A549 (cell line): ENCODE data around the gene PTRHD1.

Experiments used
- BCL3 ChIP-seq: fragments of >200 bp; sonication (Bioruptor Twin); formaldehyde crosslinking; IDR thresholded peaks from 3 replicates; pipeline ENCODE4 v1.6.1; 2016
- CBX8 ChIP-seq: fragments of 200-600 bp; sonication (generic); IDR thresholded peaks from 2 replicates; pipeline ENCODE4 v1.6.1; 2016
- CTCF ChIP-seq: fragments of >200 bp; sonication (Bioruptor Twin); formaldehyde crosslinking; IDR thresholded peaks from 3 replicates; pipeline ENCODE4 v1.5.1; 2016
- HOXA7 ChIP-seq: fragments of 250-450 bp; sonication (Bioruptor Pico); IDR thresholded peaks from 2 replicates; pipeline ENCODE4 v1.5.0; 2020; ENCODE audit warnings: mild to moderate bottlenecking, moderate library complexity
- MAX ChIP-seq: IDR thresholded peaks from 2 replicates; pipeline ENCODE4 v1.6.1; 2012
- RAD21 ChIP-seq, 2 experiments: fragments of >200 bp in 1 of 2; sonication (Bioruptor Twin) in 1 of 2; formaldehyde crosslinking in 1 of 2; IDR thresholded peaks in 1 of 2; conservative IDR thresholded peaks in 1 of 2; 2 replicates in 1 of 2; 3 replicates in 1 of 2; pipeline ENCODE4 v1.6.1; 2012 to 2018; ENCODE audit warnings: inconsistent platforms in 1 of 2

GRCh38 chr2:24797644-24798043 is 4.5 kb upstream of the PTRHD1 start:
- TF ChIP-seq CTCF: no peak
- TF ChIP-seq MAX: no peak
- no peak for TF ChIP-seq BCL3
- no peak for TF ChIP-seq CBX8
- TF ChIP-seq HOXA7 (CRISPR knock-in tag): no peak
- no peak for TF ChIP-seq RAD21 (conservative IDR thresholded peaks at IDR 0.05 in 1 of 2, IDR thresholded peaks at IDR 0.05 in 1 of 2)
